Gastroesophageal sphincter (tissue), 3 donors: Measurements from ENCODE around the gene MREG.

Source experiments
- EP300 ChIP-seq: sonication (generic); formaldehyde crosslinking; IDR thresholded peaks from one replicate; pipeline ENCODE4 v1.6.1; 2017; ENCODE audit warnings: antibody characterized with exemption, mild to moderate bottlenecking
- POLR2AphosphoS5 ChIP-seq: sonication (generic); formaldehyde crosslinking; IDR thresholded peaks from one replicate; pipeline ENCODE4 v1.6.1; 2017; ENCODE audit warnings: antibody characterized with exemption
- TF ChIP-seq, protein P1 (sequence below), 4 experiments: fragments of 200-600 bp in 2 of 4; fragments of 450-650 bp in 2 of 4; sonication (generic) in 1 of 4; IDR thresholded peaks; one replicate each; pipeline ENCODE4 v1.5.1; 2017 to 2019; ENCODE audit warnings: antibody characterized with exemption in 4 of 4, mild to moderate bottlenecking in 2 of 4, moderate library complexity in 2 of 4

DNA sequence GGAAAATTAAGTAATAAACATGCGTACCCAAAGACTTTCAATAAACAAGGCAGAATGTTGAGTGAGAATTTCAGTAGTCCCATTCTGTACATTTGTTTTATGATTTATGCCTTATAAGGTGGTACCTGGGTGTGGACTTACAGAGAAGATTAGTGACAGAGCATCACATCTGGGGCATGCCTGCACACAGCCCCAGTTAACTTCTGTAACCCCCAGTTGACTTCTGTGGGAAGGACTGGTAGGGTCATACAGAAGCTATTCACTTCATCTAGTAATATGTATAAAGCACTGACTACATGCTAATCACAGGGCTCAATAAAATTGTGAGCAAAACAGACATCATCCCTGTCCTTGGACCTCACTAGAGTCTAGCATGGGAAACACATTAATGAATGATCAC, 16.1 kb downstream of the MREG start:
- TF ChIP-seq EP300: no peak
- TF ChIP-seq, protein P1, sequence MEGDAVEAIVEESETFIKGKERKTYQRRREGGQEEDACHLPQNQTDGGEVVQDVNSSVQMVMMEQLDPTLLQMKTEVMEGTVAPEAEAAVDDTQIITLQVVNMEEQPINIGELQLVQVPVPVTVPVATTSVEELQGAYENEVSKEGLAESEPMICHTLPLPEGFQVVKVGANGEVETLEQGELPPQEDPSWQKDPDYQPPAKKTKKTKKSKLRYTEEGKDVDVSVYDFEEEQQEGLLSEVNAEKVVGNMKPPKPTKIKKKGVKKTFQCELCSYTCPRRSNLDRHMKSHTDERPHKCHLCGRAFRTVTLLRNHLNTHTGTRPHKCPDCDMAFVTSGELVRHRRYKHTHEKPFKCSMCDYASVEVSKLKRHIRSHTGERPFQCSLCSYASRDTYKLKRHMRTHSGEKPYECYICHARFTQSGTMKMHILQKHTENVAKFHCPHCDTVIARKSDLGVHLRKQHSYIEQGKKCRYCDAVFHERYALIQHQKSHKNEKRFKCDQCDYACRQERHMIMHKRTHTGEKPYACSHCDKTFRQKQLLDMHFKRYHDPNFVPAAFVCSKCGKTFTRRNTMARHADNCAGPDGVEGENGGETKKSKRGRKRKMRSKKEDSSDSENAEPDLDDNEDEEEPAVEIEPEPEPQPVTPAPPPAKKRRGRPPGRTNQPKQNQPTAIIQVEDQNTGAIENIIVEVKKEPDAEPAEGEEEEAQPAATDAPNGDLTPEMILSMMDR (IDR thresholded peaks at IDR 0.05): no peak
- TF ChIP-seq POLR2AphosphoS5: no peak
